Sigmoid colon (tissue), 4 donors: ENCODE results near the gene SESTD1.

Experiments
- CTCF ChIP-seq, 4 experiments: fragments of 450-650 bp in 3 of 4; fragments of 200-600 bp in 1 of 4; IDR thresholded peaks; one replicate each; pipeline ENCODE4 v1.5.1; 2016 to 2019; ENCODE audit warnings: antibody characterized with exemption in 4 of 4, mild to moderate bottlenecking in 3 of 4, moderate library complexity in 2 of 4
- EP300 ChIP-seq, 4 donors: sonication (generic); formaldehyde crosslinking; IDR thresholded peaks; one replicate each; pipeline ENCODE4 v1.6.1; 2017; ENCODE audit warnings: antibody characterized with exemption in 4 of 4
- POLR2A ChIP-seq, 2 donors: fragments of 450-650 bp; IDR thresholded peaks; one replicate each; pipeline ENCODE4 v1.6.1; 2016; ENCODE audit warnings: antibody characterized with exemption in 2 of 2, mild to moderate bottlenecking in 2 of 2, moderate library complexity in 2 of 2
- POLR2AphosphoS5 ChIP-seq, 4 donors: sonication (generic); formaldehyde crosslinking; IDR thresholded peaks; one replicate each; pipeline ENCODE4 v1.6.1; 2017; ENCODE audit warnings: antibody characterized with exemption in 4 of 4

- TF ChIP-seq CTCF (IDR thresholded peaks at IDR 0.05), result no peak
- no peak for TF ChIP-seq POLR2A (IDR thresholded peaks at IDR 0.05)
- TF ChIP-seq POLR2AphosphoS5 (IDR thresholded peaks at IDR 0.05), result no peak
- no peak for TF ChIP-seq EP300 (IDR thresholded peaks at IDR 0.05)
Measured at GRCh38 chr2:179262077-179262660, 2.5 kb downstream of the SESTD1 start.
